Lung (tissue), 12 donors: Measurements from ENCODE around the gene P2RY2. TPM values are rescaled to one million over a fixed set of nuclear protein-coding genes. Genes with fewer than 3 reads are reported as not detected.
A peak's percentile ranks its signal among the peaks of the same experiment; 100 is the strongest.

Source experiments
- ATAC-seq: fragments of 200-7000 bp; cut with Tn5 transposase; one replicate; pipeline ENCODE4 v1.9.1; 2020; ENCODE audit warnings: moderate number of reproducible peaks; ENCODE audit not compliant: insufficient read depth, low FRiP score
- DNase-seq, 3 donors: peaks; one replicate each; pipeline ENCODE4 v3.0.0-alpha.2; 2013 to 2017
- H3K27ac ChIP-seq, 2 donors: one replicate each; pipeline ENCODE4 v1.5.1; 2013; ENCODE audit warnings: mild to moderate bottlenecking in 2 of 2, moderate library complexity in 2 of 2, control low read depth in 1 of 2, inconsistent platforms in 1 of 2, low read depth in 1 of 2, low read length in 1 of 2
- H3K27me3 ChIP-seq, 3 donors: one replicate each; pipeline ENCODE4 v1.5.1; 2013; ENCODE audit warnings: low read length in 2 of 3; ENCODE audit not compliant: control insufficient read depth in 3 of 3, insufficient read depth in 3 of 3
- H3K36me3 ChIP-seq, 4 donors: one replicate each; pipeline ENCODE4 v1.5.1; 2013; ENCODE audit warnings: low read length in 4 of 4, mild to moderate bottlenecking in 1 of 4, moderate library complexity in 1 of 4; ENCODE audit not compliant: control insufficient read depth in 4 of 4, insufficient read depth in 4 of 4
- H3K4me1 ChIP-seq, 5 donors: one replicate each; pipeline ENCODE4 v1.5.1; 2013; ENCODE audit warnings: low read length in 5 of 5, mild to moderate bottlenecking in 2 of 5, moderate library complexity in 1 of 5; ENCODE audit not compliant: control insufficient read depth in 5 of 5, insufficient read depth in 5 of 5
- H3K4me3 ChIP-seq: one replicate; pipeline ENCODE4 v1.5.1; 2013; ENCODE audit warnings: mild to moderate bottlenecking, control low read depth, moderate library complexity
- H3K9ac ChIP-seq, 2 donors: one replicate each; pipeline ENCODE4 v1.5.1; 2013; ENCODE audit warnings: low read length in 2 of 2, control low read depth in 1 of 2; ENCODE audit not compliant: insufficient read depth in 1 of 2
- H3K9me3 ChIP-seq, 4 donors: one replicate each; pipeline ENCODE4 v1.5.1; 2013; ENCODE audit warnings: low read length in 3 of 4, mild to moderate bottlenecking in 1 of 4, moderate library complexity in 1 of 4; ENCODE audit not compliant: control insufficient read depth in 4 of 4, insufficient read depth in 3 of 4
- WGBS, 2 donors: extraction: QIAGEN DNeasy Blood & Tissue Kit; methylation state at CpG; one replicate each; pipeline ENCODE4 v1.1.7; 2013; 5-methylcytosine and 5-hydroxymethylcytosine counted together
- polyA plus RNA-seq, 2 donors: library from polyadenylated mRNA; stranded (reverse); fragments of 200-250 nt; gene quantifications; one replicate each; pipeline ENCODE4 v1.2.1, GENCODE V29; 2013
- total RNA-seq, 2 donors: library from RNA; depleted of rRNA in 1 of 2; stranded (reverse); fragments of >200 nt in 1 of 2; gene quantifications; one replicate each; pipeline ENCODE4 v1.2.1, GENCODE V29; 2014 to 2021
- TF ChIP-seq, protein P1 (sequence below): IDR thresholded peaks from 2 replicates; pipeline ENCODE4 v1.5.1; 2012; ENCODE audit warnings: mild to moderate bottlenecking; ENCODE audit errors: control extremely low read depth, extremely low read depth
- donor health status: control.
- donor health status: control.
- donor health status: Bipolar disorder and iron deficiency.
- donor health status: healthy.
- donor health status: DM: yes; HTN: yes; CAD: no.

The P2RY2 gene
- total and polyA plus RNA-seq, 4 donors = 3.1 to 13.0 (median 6.5) TPM

DNA sequence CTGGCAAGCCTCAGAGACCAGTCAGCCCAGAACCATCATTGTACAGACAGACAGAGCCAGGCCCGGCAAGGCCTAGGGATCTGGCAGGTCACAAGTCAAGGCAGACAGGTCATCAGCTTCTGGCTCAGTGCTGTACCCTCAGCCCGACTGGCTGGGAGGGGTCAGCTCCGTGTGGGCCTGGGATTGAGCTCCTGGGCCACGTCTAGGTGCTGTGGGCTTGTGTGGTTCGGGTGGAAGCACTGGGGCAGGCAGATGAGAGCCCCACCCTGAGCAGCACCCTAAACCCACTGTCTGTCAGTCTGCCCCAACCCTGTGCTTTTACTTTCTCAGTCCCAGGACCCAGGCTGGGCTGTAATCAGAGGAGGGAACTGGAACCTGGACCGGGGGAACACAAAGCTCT, 26.9 kb upstream of the P2RY2 start:
- ATAC-seq (no peak), DNase-seq (no peak)
- TF ChIP-seq, protein P1, sequence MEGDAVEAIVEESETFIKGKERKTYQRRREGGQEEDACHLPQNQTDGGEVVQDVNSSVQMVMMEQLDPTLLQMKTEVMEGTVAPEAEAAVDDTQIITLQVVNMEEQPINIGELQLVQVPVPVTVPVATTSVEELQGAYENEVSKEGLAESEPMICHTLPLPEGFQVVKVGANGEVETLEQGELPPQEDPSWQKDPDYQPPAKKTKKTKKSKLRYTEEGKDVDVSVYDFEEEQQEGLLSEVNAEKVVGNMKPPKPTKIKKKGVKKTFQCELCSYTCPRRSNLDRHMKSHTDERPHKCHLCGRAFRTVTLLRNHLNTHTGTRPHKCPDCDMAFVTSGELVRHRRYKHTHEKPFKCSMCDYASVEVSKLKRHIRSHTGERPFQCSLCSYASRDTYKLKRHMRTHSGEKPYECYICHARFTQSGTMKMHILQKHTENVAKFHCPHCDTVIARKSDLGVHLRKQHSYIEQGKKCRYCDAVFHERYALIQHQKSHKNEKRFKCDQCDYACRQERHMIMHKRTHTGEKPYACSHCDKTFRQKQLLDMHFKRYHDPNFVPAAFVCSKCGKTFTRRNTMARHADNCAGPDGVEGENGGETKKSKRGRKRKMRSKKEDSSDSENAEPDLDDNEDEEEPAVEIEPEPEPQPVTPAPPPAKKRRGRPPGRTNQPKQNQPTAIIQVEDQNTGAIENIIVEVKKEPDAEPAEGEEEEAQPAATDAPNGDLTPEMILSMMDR = no peak
- WGBS, 2 donors = 74 to 83% methylated on average over 6 of the region's 6 CpGs
- H3K4me3 ChIP-seq = no peak overlapping the region
- no peaks in the 10 kb centered on the region for H3K36me3 ChIP-seq
- H3K9me3 ChIP-seq = no peaks in the 10 kb centered on the region
- no peaks in the 10 kb centered on the region for H3K27me3 ChIP-seq
- no peak overlapping the region for H3K9ac ChIP-seq
- H3K4me1 ChIP-seq = peaks cover 0 to 8% (median 0%) of the 10 kb centered on the region in 5 donors
- H3K27ac ChIP-seq = no peak overlapping the region

DNA sequence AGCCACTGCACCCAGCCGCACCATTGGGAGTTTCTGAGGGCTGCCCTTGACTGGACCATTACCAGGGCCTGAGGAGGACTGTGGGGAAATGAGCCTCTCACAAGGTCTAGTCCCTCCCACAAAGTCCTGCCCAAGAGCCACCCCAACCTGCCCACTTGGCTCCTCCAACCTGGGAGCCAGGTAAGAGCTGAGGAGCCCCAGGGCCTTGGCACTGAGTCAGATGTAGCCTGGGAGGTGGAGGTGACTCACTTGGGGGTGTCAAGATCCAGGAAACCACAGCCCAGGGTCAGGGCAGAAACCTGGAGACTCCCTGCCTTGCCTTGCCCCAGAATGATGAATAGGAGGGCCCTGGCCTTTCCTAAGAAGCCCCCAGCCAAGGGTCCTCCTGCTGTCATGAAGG, 25.8 kb upstream of the P2RY2 start:
- Histone ChIP-seq H3K36me3 (no peaks in the 10 kb centered on the region), H3K9ac (no peak overlapping the region)
- ATAC-seq = peak; percentile 41

GRCh38 chr11:73193251-73194033, 24.6 kb upstream of the P2RY2 start:
- DNase-seq (no peak), ATAC-seq (no peak)
- Histone ChIP-seq H3K27me3 (no peaks in the 10 kb centered on the region), H3K27ac (no peak overlapping the region), H3K4me1 (peaks cover 0 to 2% (median 1%) of the 10 kb centered on the region in 5 donors), H3K9me3 (no peaks in the 10 kb centered on the region), H3K9ac (no peak overlapping the region), H3K36me3 (no peaks in the 10 kb centered on the region), H3K4me3 (no peak overlapping the region)
- WGBS, 2 donors = 83 to 86% methylated on average over 13 of the region's 13 CpGs
- TF ChIP-seq, protein P1 = no peak

More for the DNA sequence above, 25.8 kb upstream of the P2RY2 start:
- DNase-seq = no peak
- Histone ChIP-seq H3K27me3 (no peaks in the 10 kb centered on the region), H3K4me1 (peaks cover 0 to 8% (median 0%) of the 10 kb centered on the region in 5 donors), H3K27ac (peak overlapping the region in 1 of 2 donors; percentile 23), H3K4me3 (no peak overlapping the region), H3K9me3 (no peaks in the 10 kb centered on the region)
- TF ChIP-seq, protein P1 = no peak
- 77 to 100% methylated on average over 1 of the region's 1 CpG for WGBS, 2 donors
